Naive thymus-derived CD4-positive, alpha-beta T cell (primary cell): Measurements from ENCODE around the gene PFKFB1. TPM values are rescaled to one million over a fixed set of nuclear protein-coding genes. Genes with fewer than 3 reads are reported as not detected.

Experiments
- ATAC-seq: fragments of 150-1000 bp; cut with Tn5 transposase; 2 replicates; pipeline ENCODE4 v1.10.0; 2021; ENCODE audit warnings: mild to moderate bottlenecking, moderate library complexity
- CTCF ChIA-PET: fragments of 350-600 bp; sonication (Branson Sonifier 250); formaldehyde crosslinking; loops from one replicate; lab custom pipeline; 2021; ENCODE audit warnings: antibody characterized with exemption; lab: Charles Lee
- POLR2A ChIA-PET: fragments of 350-600 bp; sonication (Branson Sonifier 250); formaldehyde crosslinking; loops from one replicate; lab custom pipeline; 2021; ENCODE audit warnings: antibody characterized with exemption, inconsistent platforms; lab: Charles Lee
- DNase-seq, 9 donors: peaks; one replicate each; pipeline versions ENCODE4 v3.0.0 to v3.0.0-alpha.2; 2020 to 2022; ENCODE audit warnings: mixed read lengths in 1 of 9
- H3K27ac ChIP-seq: one replicate; pipeline ENCODE4 v1.7.0; 2013; ENCODE audit warnings: mild to moderate bottlenecking, low read depth, low read length, moderate library complexity
- H3K27me3 ChIP-seq, 2 donors: one replicate each; pipeline ENCODE4 v1.7.0; 2013; ENCODE audit warnings: low read length in 2 of 2, mild to moderate bottlenecking in 2 of 2, moderate library complexity in 2 of 2; ENCODE audit not compliant: control insufficient read depth in 2 of 2, insufficient read depth in 2 of 2
- H3K36me3 ChIP-seq, 3 experiments: 1 replicate in 2 of 3; 2 replicates in 1 of 3; pipeline ENCODE4 v1.7.0; 2013; ENCODE audit warnings: low read length in 3 of 3, mild to moderate bottlenecking in 3 of 3, moderate library complexity in 1 of 3; ENCODE audit not compliant: insufficient read depth in 3 of 3, control insufficient read depth in 2 of 3
- H3K4me1 ChIP-seq, 2 donors: one replicate each; pipeline ENCODE4 v1.7.0; 2013; ENCODE audit warnings: low read length in 2 of 2, mild to moderate bottlenecking in 2 of 2, moderate library complexity in 1 of 2; ENCODE audit not compliant: control insufficient read depth in 2 of 2, insufficient read depth in 2 of 2
- H3K4me3 ChIP-seq: 2 replicates; pipeline ENCODE4 v1.7.0; 2013; ENCODE audit warnings: mild to moderate bottlenecking, low read length
- H3K9me3 ChIP-seq, 3 experiments: 1 replicate in 2 of 3; 2 replicates in 1 of 3; pipeline ENCODE4 v1.7.0; 2013; ENCODE audit warnings: low read length in 3 of 3; ENCODE audit not compliant: control insufficient read depth in 2 of 3
- H3K27ac Mint-ChIP-seq, 9 donors: one replicate each; pipeline ENCODE4 v1.8.0; 2020 to 2022; ENCODE audit warnings: mixed read lengths in 9 of 9, mild to moderate bottlenecking in 8 of 9, moderate library complexity in 5 of 9, inconsistent platforms in 2 of 9
- H3K27me3 Mint-ChIP-seq, 5 donors: one replicate each; pipeline ENCODE4 v1.8.0; 2021 to 2022; ENCODE audit warnings: mixed read lengths in 5 of 5, mild to moderate bottlenecking in 1 of 5
- H3K36me3 Mint-ChIP-seq, 5 donors: one replicate each; pipeline ENCODE4 v1.8.0; 2020 to 2022; ENCODE audit warnings: mixed read lengths in 5 of 5, mild to moderate bottlenecking in 3 of 5, inconsistent platforms in 1 of 5
- H3K4me1 Mint-ChIP-seq, 7 donors: one replicate each; pipeline ENCODE4 v1.8.0; 2020 to 2022; ENCODE audit warnings: mixed read lengths in 7 of 7, mild to moderate bottlenecking in 3 of 7, inconsistent platforms in 1 of 7
- H3K4me3 Mint-ChIP-seq, 10 donors: one replicate each; pipeline ENCODE4 v1.8.0; 2020 to 2022; ENCODE audit warnings: mild to moderate bottlenecking in 10 of 10, mixed read lengths in 10 of 10, moderate library complexity in 6 of 10, inconsistent platforms in 2 of 10
- H3K9me3 Mint-ChIP-seq, 11 donors: one replicate each; pipeline ENCODE4 v1.8.0; 2020 to 2022; ENCODE audit warnings: mixed read lengths in 11 of 11, mild to moderate bottlenecking in 4 of 11, inconsistent platforms in 1 of 11, moderate library complexity in 1 of 11
- intact Hi-C, 2 donors: fragments of 100-400 bp; cut with micrococcal nuclease; formaldehyde crosslinking; loops; one replicate each; pipeline ENCODE4 v1.15.1; 2023
- polyA plus RNA-seq, 2 donors: library from polyadenylated mRNA; unstranded; fragments of 300-500 nt; fragmentation: Illumina TruSeq; gene quantifications; one replicate each; pipeline ENCODE4 v1.2.3, GENCODE V29; 2021
- total RNA-seq, 6 experiments: library from RNA in 5 of 6; stranded (reverse) in 5 of 6; gene quantifications; 1 replicate in 5 of 6; 2 replicates in 1 of 6; pipeline ENCODE4 v1.2.3 and lab custom pipeline; 2021 to 2026

PFKFB1 gene
- total and polyA plus RNA-seq, 7 experiments from 2014 or later, result 0.26 to 1.00 (median 0.64) TPM; not detected in 1

DNA sequence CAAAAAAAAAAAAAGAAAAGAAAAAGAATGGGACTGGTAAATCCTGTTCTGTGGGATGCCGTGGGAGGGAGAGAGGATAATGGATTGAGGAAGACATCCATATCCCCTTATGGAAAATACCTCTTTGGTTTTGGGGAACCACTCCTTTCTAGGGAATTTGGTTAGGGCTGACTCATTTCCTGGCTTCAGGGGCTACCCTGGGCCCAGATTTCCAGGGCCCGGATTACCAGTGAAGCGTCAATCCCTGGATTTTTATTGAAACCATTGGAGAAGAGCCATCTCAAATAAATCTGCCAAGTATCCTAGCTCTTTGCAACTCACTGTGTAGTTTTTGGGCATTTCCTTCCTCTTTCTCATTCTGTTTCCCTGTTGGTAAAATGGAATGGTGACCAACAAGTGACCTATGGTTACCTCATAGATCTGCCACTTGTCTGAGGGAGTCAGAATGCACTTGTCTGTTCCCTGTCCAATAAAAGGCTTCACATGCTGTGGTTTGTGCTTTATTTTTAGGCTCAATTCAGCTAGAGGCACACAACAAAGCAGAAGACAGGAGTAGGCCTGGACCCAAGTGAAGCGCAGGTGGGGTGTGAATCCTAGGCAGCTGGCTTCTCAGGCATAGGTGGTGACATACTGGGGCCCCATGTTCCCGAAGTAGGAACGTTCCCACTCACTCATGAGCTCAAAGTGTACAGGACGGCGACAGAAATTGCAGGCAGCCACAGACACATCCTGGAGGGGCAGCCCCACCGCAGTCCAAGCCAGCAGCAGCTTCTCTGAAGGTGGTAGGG, 14.8 kb upstream of the PFKFB1 start:
- H3K4me1 Mint-ChIP-seq, result peaks cover 0 to 15% (median 9%) of the 10 kb centered on the region in 7 donors
- POLR2A ChIA-PET, result interaction anchor here (1.5 to 1.6 kb wide), 2 partner anchors 9 to 13 kb away, joined by 3 to 8 read pairs; partner anchors contain the start of gene APEX2

DNA sequence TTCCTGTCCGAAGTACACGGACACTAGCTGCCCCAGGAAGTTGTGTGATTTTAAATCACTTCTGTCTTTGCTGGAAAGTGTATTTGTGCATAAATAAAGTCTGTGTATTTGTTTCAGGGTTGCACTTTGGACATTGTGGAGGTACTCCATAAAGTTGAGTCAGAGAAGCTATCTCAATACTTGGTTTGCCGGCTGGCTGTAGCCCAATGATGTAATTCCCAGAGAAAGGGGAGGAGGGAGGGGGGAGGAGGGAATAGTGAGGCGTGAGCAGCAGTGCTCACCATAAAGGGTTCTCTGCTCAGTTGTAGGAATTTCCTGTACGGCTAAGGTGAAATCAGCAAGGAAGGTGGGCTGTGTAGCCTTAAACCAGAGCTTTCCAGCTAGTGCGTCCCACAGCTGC, 13.7 kb upstream of the PFKFB1 start:
- H3K9me3 Mint-ChIP-seq, result peaks cover 0 to 2% (median 0%) of the 10 kb centered on the region in 11 donors
- H3K36me3 Mint-ChIP-seq, result peaks cover 0 to 26% (median 17%) of the 10 kb centered on the region in 5 donors
- ATAC-seq, result no peak
- H3K4me1 Mint-ChIP-seq, result peaks cover 0 to 19% (median 12%) of the 10 kb centered on the region in 7 donors
- Histone ChIP-seq H3K27ac (no peak overlapping the region), H3K4me1 (peaks cover 0 to 8% of the 10 kb centered on the region in 2 donors), H3K9me3 (no peaks in the 10 kb centered on the region), H3K4me3 (no peak overlapping the region), H3K36me3 (peaks cover 0 to 42% (median 0%) of the 10 kb centered on the region in 3 experiments), H3K27me3 (no peaks in the 10 kb centered on the region)
- intact Hi-C loops, result no loop called here
- no peaks in the 10 kb centered on the region for H3K27me3 Mint-ChIP-seq
- ChIA-PET POLR2A (interaction anchor here (0.5 kb wide), 1 partner anchor 1783 kb away, joined by 3 read pairs; no protein-coding TSS in a partner anchor), CTCF (no interaction called here)
- H3K27ac Mint-ChIP-seq, result peak overlapping the region in 2 of 9 donors; percentile 53 to 68
- no peak for DNase-seq
- H3K4me3 Mint-ChIP-seq, result no peak overlapping the region

More for the DNA sequence above, 14.8 kb upstream of the PFKFB1 start:
- Histone ChIP-seq H3K27me3 (no peaks in the 10 kb centered on the region), H3K9me3 (no peaks in the 10 kb centered on the region), H3K4me1 (peaks cover 0 to 8% of the 10 kb centered on the region in 2 donors), H3K4me3 (no peak overlapping the region), H3K36me3 (peaks cover 0 to 33% (median 0%) of the 10 kb centered on the region in 3 experiments), H3K27ac (peak overlapping the region; percentile 13)
- Mint-ChIP-seq H3K36me3 (peaks cover 0 to 22% (median 13%) of the 10 kb centered on the region in 5 donors), H3K27ac (peak overlapping the region in 6 of 9 donors; percentile 13 to 51 (median 26)), H3K9me3 (peaks cover 0 to 2% (median 0%) of the 10 kb centered on the region in 11 donors), H3K4me3 (peak overlapping the region in 2 of 10 donors; percentile 17 to 25), H3K27me3 (no peaks in the 10 kb centered on the region)
- CTCF ChIA-PET, result no interaction called here
- intact Hi-C loops, result no loop called here
- DNase-seq, result peak in 3 of 9 donors; percentile 5 to 11 (median 7)
- ATAC-seq, result peak; percentile 24

DNA sequence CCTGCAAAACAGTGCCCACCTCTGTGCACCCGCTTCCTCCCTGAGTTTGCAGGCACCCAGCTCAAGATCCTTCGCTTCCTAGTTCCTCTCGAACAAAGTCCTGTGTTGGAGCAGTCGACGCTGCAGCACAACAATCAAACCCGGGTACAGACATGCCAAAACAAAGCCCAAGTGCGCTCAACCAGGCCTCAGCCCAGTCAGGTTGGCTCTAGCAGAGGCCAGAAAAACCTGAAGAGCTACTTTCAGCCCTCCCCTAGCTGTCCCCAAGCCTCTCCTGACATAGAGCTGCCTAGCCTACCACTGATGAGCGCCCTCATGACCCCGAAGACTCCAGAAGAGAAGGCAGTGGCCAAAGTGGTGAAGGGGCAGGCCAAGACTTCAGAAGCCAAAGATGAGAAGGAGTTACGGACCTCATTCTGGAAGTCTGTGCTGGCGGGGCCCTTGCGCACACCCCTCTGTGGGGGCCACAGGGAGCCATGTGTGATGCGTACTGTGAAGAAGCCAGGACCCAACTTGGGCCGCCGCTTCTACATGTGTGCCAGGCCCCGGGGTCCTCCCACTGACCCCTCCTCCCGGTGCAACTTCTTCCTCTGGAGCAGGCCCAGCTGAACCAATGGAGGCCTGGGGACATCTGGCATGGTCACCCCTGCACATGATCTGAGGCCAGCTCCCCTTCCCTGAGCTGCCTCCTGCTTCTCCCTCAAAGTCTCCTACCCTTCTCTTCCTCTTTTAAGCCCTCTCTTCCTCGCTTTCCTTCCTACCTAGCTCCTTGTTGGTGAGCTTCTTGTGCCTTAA, 13.0 kb upstream of the PFKFB1 start:
- H3K27me3 Mint-ChIP-seq, result no peaks in the 10 kb centered on the region
- no peak for ATAC-seq
- H3K4me3 ChIP-seq, result no peak overlapping the region
- no peak overlapping the region for H3K4me3 Mint-ChIP-seq
- peaks cover 0 to 26% (median 17%) of the 10 kb centered on the region in 5 donors for H3K36me3 Mint-ChIP-seq
- no peaks in the 10 kb centered on the region for H3K9me3 ChIP-seq
- DNase-seq, result no peak
- H3K9me3 Mint-ChIP-seq, result peaks cover 0 to 2% (median 0%) of the 10 kb centered on the region in 11 donors
- H3K4me1 ChIP-seq, result peaks cover 0 to 8% of the 10 kb centered on the region in 2 donors
- peaks cover 0 to 45% (median 0%) of the 10 kb centered on the region in 3 experiments for H3K36me3 ChIP-seq
- no peak overlapping the region for H3K27ac ChIP-seq
- H3K27me3 ChIP-seq, result no peaks in the 10 kb centered on the region
- peak overlapping the region in 2 of 9 donors; percentile 53 to 68 for H3K27ac Mint-ChIP-seq
- CTCF ChIA-PET, result no interaction called here
- POLR2A ChIA-PET, result no interaction called here
- intact Hi-C loops, result no loop called here
- peaks cover 6 to 25% (median 18%) of the 10 kb centered on the region in 7 donors for H3K4me1 Mint-ChIP-seq

DNA sequence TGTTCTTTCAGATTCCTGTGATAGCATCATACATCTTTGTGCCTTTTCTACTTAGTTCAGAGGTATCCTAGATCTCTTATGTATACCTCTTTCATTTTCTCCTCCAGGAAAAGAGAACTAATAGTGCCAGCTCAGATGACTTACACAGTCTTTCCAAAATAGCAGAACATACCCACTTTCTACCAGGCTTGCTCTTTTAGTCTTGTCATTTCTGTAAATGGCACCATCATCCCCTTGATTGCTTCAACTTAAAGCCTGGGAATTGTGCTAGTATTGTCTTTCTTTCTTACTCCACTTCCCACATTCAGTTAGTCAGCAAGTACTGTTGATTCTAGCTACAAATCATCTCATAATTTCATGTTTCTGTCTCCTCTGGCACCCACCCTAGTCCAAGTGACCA, 11.3 kb upstream of the PFKFB1 start:
- no peaks in the 10 kb centered on the region for H3K27me3 ChIP-seq
- CTCF ChIA-PET, result no interaction called here
- Mint-ChIP-seq H3K4me3 (no peak overlapping the region), H3K27ac (peak overlapping the region in 2 of 9 donors; percentile 33 to 42), H3K36me3 (peaks cover 0 to 31% (median 17%) of the 10 kb centered on the region in 5 donors), H3K9me3 (peaks cover 0 to 2% (median 0%) of the 10 kb centered on the region in 11 donors), H3K4me1 (peaks cover 14 to 43% (median 28%) of the 10 kb centered on the region in 7 donors), H3K27me3 (no peaks in the 10 kb centered on the region)
- H3K27ac ChIP-seq, result no peak overlapping the region
- no peak overlapping the region for H3K4me3 ChIP-seq
- DNase-seq, result no peak
- peaks cover 12 to 18% of the 10 kb centered on the region in 2 donors for H3K4me1 ChIP-seq
- POLR2A ChIA-PET, result no interaction called here
- H3K9me3 ChIP-seq, result no peaks in the 10 kb centered on the region
- no peak for ATAC-seq
- H3K36me3 ChIP-seq, result peaks cover 0 to 45% (median 0%) of the 10 kb centered on the region in 3 experiments
- intact Hi-C loops, result no loop called here

DNA sequence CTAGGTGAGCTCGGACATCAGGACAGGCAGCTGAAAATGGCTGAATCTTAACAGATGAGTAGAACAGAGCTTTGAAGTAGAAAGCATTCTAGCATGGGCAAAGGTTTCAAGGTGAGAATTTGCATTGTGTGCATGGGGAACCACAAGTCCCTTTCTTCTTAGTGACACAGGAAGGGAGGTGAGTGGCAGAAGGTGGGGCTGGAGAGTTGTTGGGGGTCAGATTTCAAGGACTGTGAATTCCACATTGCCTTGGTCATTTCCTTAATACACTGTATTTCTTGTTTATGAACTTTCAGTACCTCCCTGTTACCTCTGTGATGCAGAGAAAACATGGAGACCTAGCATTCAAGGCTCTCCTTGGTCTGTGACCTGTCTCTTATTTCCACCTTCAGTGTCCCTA, 10.2 kb upstream of the PFKFB1 start:
- H3K4me1 ChIP-seq, result peaks cover 14 to 15% of the 10 kb centered on the region in 2 donors
- H3K4me3 Mint-ChIP-seq, result no peak overlapping the region
- H3K27me3 ChIP-seq, result no peaks in the 10 kb centered on the region
- H3K4me3 ChIP-seq, result no peak overlapping the region
- no peak overlapping the region for H3K27ac ChIP-seq
- DNase-seq (no peak), ATAC-seq (no peak)
- peak overlapping the region in 1 of 9 donors; percentile 25 for H3K27ac Mint-ChIP-seq
- peaks cover 0 to 45% (median 0%) of the 10 kb centered on the region in 3 experiments for H3K36me3 ChIP-seq
- H3K9me3 Mint-ChIP-seq, result peaks cover 0 to 2% (median 0%) of the 10 kb centered on the region in 11 donors
- intact Hi-C loops, result loop anchor here in 1 of 2 donors (5.0 kb wide), 1 partner anchor 713 kb away; the partner anchor contains the start of gene RRAGB
- H3K36me3 Mint-ChIP-seq, result peaks cover 0 to 31% (median 17%) of the 10 kb centered on the region in 5 donors
- H3K9me3 ChIP-seq, result no peaks in the 10 kb centered on the region
- ChIA-PET POLR2A (no interaction called here), CTCF (no interaction called here)
- peaks cover 14 to 46% (median 28%) of the 10 kb centered on the region in 7 donors for H3K4me1 Mint-ChIP-seq
- no peaks in the 10 kb centered on the region for H3K27me3 Mint-ChIP-seq
